Tibial artery (tissue), 4 donors: ENCODE measurements around the gene DUS2.

Source experiments
- DNase-seq, 2 donors: peaks; one replicate each; pipeline ENCODE4 v3.0.0-alpha.2; 2019
- H3K27ac ChIP-seq, 2 donors: fragments of 200-600 bp; sonication (generic) in 1 of 2; 1 replicate in 1 of 2; 2 replicates in 1 of 2; pipeline ENCODE4 v1.5.1; 2018 to 2019; ENCODE audit warnings: mild to moderate bottlenecking in 1 of 2
- H3K27me3 ChIP-seq, 2 donors: fragments of 200-600 bp; sonication (generic) in 1 of 2; one replicate each; pipeline versions ENCODE4 v1.5.1 to v1.6.0; 2016 to 2019
- H3K36me3 ChIP-seq, 3 donors: fragments of 200-600 bp; sonication (generic) in 2 of 3; one replicate each; pipeline ENCODE4 v1.5.1; 2016 to 2019; ENCODE audit warnings: mild to moderate bottlenecking in 2 of 3
- H3K4me1 ChIP-seq, 4 donors: fragments of 200-600 bp; sonication (generic) in 2 of 4; 1 replicate in 3 of 4; 2 replicates in 1 of 4; pipeline ENCODE4 v1.5.1; 2016 to 2019
- H3K4me3 ChIP-seq, 2 donors: fragments of 200-600 bp; sonication (generic) in 1 of 2; 1 replicate in 1 of 2; 2 replicates in 1 of 2; pipeline ENCODE4 v1.5.1; 2018 to 2019; ENCODE audit warnings: mild to moderate bottlenecking in 2 of 2
- H3K9me3 ChIP-seq, 3 donors: fragments of 200-600 bp; sonication (generic) in 1 of 3; one replicate each; pipeline ENCODE4 v1.5.1; 2016 to 2019
- CTCF ChIP-seq, 2 experiments: fragments of 200-600 bp in 1 of 2; fragments of 450-650 bp in 1 of 2; IDR thresholded peaks; one replicate each; pipeline ENCODE4 v1.5.1; 2017 to 2019; ENCODE audit warnings: antibody characterized with exemption in 2 of 2, mild to moderate bottlenecking in 1 of 2, moderate library complexity in 1 of 2
- intact Hi-C: fragments of 100-400 bp; cut with DNase I; formaldehyde crosslinking; loops from one replicate; pipeline ENCODE4 v1.15.0; 2023; ENCODE audit warnings: low total_unique reads

The DUS2 gene

DNA sequence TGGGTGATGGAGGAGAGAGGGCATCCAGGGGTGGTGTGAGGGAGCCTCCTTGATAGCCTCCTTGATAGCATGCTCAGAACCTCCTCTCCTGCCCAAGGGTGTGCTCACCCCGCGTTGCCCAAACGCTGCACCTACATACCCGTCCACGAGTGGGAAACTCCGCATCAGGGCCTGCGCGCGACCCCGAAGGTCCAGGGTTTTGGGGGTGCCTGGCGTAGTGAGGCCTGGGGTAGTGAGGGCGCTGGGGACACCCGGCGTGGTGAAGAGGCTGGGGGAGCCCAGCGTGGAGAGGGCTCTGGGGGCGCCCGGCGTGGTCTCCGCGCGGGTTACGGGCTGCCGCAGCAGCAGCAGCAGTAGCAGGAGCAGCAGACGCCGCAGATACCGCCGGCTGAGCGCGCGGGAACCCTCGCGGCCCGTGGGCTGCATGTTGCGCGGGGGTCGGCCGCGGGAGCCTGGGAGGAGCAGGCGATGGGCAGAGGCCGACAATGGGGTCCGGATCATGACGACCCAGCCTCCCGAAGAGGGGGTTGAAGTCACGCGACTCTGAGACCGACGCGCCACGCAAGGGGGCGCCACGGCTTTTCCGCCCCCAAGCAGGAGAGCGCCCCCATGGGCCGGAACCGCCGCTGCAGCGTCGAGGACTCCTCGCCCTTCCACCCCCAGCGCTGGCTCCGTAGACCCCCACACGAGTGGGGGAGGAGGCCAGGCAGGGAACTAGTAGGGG lies 43.0 kb upstream of the DUS2 start, which contains the start of gene DPEP3:
Gene DPEP3, minus strand, starts transcription at position 545 of the 724 bp plus-strand sequence. Its CDS starts 119 bp downstream, at position 426.
- no peaks in the 10 kb centered on the region for H3K9me3 ChIP-seq
- H3K4me1 ChIP-seq, result no peaks in the 10 kb centered on the region
- no peak for TF ChIP-seq CTCF (IDR thresholded peaks at IDR 0.05)
- intact Hi-C loops, result no loop called here
- no peak for DNase-seq
- H3K36me3 ChIP-seq, result no peaks in the 10 kb centered on the region
- no peak within 1 kb of the TSS for H3K27ac ChIP-seq
- peaks cover 0 to 27% of the 10 kb centered on the region in 2 donors for H3K27me3 ChIP-seq
- H3K4me3 ChIP-seq, result no peak within 1 kb of the TSS

- no peaks in the 10 kb centered on the region for H3K4me1 ChIP-seq
- H3K36me3 ChIP-seq, result no peaks in the 10 kb centered on the region
- H3K9me3 ChIP-seq, result no peaks in the 10 kb centered on the region
- H3K27me3 ChIP-seq, result peaks cover 0 to 27% of the 10 kb centered on the region in 2 donors
- H3K4me3 ChIP-seq, result no peak overlapping the region
- H3K27ac ChIP-seq, result no peak overlapping the region
- no peak for DNase-seq
- intact Hi-C loops, result no loop called here
- TF ChIP-seq CTCF (IDR thresholded peaks at IDR 0.05), result no peak
Observed at GRCh38 chr16:67982011-67982696, 40.9 kb upstream of the DUS2 start.

DNA sequence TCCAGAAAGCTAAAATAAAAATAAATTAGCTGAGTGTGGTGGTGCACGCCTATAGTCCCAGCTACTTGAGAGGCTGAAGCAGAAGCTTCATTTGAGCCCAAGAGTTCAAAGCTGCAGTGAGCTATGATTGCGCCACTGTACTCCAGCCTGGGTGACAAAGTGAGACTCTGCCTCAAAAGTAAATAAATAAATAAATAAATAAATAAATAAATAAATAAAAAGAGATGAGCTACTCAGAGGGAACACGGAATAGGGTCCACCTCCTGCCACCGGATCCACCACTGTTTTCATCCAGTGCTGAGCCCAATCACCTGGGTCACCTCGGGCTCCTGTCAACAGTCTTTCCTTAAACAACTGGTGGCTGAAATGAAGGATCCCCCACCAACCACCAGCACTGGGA lies 36.1 kb upstream of the DUS2 start:
- no peak for TF ChIP-seq CTCF (IDR thresholded peaks at IDR 0.05)
- no peak for DNase-seq
- Histone ChIP-seq H3K4me1 (no peaks in the 10 kb centered on the region), H3K9me3 (no peaks in the 10 kb centered on the region), H3K4me3 (no peak overlapping the region), H3K27me3 (peaks cover 0 to 4% of the 10 kb centered on the region in 2 donors), H3K27ac (no peak overlapping the region), H3K36me3 (no peaks in the 10 kb centered on the region)
- intact Hi-C loops, result no loop called here

DNA sequence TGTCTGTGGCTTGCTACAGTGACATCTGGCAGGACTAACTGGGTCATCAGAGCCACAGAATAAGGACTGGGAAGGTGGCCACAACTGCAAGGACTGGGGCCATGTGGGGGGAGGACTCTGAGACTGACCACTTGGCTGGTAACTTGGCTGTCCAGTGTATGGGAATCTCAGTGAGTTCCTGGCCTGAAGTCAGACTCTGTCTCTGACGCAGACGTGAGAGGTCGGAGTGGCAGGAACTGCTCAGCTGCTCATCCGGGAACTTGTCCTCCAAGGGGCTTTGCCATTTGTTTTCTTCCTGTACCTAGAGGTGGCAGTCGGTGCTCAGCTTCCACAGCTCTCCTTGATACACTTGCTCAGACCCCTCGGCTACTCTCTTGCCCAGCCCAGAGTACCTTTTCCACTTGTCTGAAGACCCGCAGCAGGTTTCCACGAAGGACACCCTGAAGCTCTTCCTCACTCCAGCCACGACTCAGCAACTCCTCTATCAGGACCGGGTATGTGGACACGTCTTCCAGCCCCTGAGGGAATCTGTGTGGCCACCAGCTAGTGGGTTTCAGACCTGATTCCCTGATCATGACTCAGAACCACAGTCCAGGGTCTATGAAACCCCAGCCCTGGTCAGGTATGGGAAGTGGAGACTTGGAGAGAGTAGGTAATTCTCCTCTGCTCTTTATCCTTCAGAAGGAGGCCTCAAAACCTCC lies 35.5 kb upstream of the DUS2 start:
- no peak for DNase-seq
- no peaks in the 10 kb centered on the region for H3K9me3 ChIP-seq
- H3K27me3 ChIP-seq, result no peaks in the 10 kb centered on the region
- H3K27ac ChIP-seq, result no peak overlapping the region
- H3K4me3 ChIP-seq, result no peak overlapping the region
- H3K36me3 ChIP-seq, result no peaks in the 10 kb centered on the region
- no peaks in the 10 kb centered on the region for H3K4me1 ChIP-seq
- TF ChIP-seq CTCF (IDR thresholded peaks at IDR 0.05), result no peak
- intact Hi-C loops, result no loop called here

DNA sequence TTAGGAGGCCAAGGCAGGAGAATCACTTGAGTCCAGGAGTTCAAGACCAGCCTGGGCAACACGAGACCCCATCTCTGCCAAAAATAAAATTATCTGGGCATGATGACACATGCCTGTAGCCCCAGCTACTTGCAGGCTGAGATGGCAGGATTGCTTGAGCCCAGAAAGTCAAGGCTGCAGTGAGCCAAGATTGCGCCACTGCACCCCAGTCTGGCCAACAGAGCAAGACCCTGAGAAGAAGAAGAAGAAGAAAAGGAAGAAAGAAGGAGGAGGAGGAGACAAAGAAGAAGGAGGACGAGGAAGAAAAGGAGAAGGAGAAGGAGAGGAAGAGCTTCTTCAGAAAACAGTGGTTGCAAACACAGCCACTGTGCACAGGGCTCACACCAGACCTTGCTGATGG lies 34.4 kb upstream of the DUS2 start:
- no peaks in the 10 kb centered on the region for H3K9me3 ChIP-seq
- H3K27ac ChIP-seq, result no peak overlapping the region
- no peaks in the 10 kb centered on the region for H3K27me3 ChIP-seq
- no peak overlapping the region for H3K4me3 ChIP-seq
- H3K36me3 ChIP-seq, result no peaks in the 10 kb centered on the region
- TF ChIP-seq CTCF (IDR thresholded peaks at IDR 0.05), result no peak
- peaks cover 0 to 10% (median 8%) of the 10 kb centered on the region in 4 donors for H3K4me1 ChIP-seq
- DNase-seq, result no peak
- intact Hi-C loops, result no loop called here
